Pancreas (tissue), 10 donors: Measurements from ENCODE around the gene RFX8. TPM values are rescaled to one million over a fixed set of nuclear protein-coding genes. Genes with fewer than 3 reads are reported as not detected.

Experiments used
- ATAC-seq, 4 donors: fragments of 200-7000 bp; cut with Tn5 transposase; one replicate each; pipeline versions ENCODE4 v1.8.0 to v1.9.1; 2020; ENCODE audit warnings: mild to moderate bottlenecking in 4 of 4, moderate library complexity in 4 of 4
- DNase-seq, 6 donors: peaks; one replicate each; pipeline ENCODE4 v3.0.0-alpha.2; 2020
- FAIRE-seq: peaks from 2 replicates; lab custom pipeline; 2012; peaks lifted over from hg19 to GRCh38; lab: Jason Lieb, UNC
- H3K27ac ChIP-seq, 4 donors: fragments of 200-600 bp; sonication (generic); 1 replicate in 3 of 4; 2 replicates in 1 of 4; pipeline versions ENCODE4 v1.5.0 to v1.8.0; 2020
- H3K27me3 ChIP-seq, 4 donors: fragments of 200-600 bp; one replicate each; pipeline ENCODE4 v1.8.0; 2021
- H3K36me3 ChIP-seq, 3 donors: fragments of 200-600 bp; sonication (generic) in 1 of 3; one replicate each; pipeline versions ENCODE4 v1.5.0 to v1.8.0; 2020 to 2021
- H3K4me1 ChIP-seq, 3 donors: fragments of 200-600 bp; one replicate each; pipeline ENCODE4 v1.8.0; 2021
- H3K4me3 ChIP-seq, 4 donors: fragments of 200-600 bp; sonication (generic) in 2 of 4; one replicate each; pipeline versions ENCODE4 v1.5.0 to v1.8.0; 2020 to 2021
- H3K9me3 ChIP-seq, 4 donors: fragments of 200-600 bp; one replicate each; pipeline ENCODE4 v1.8.0; 2021
- CTCF ChIP-seq, 4 donors: fragments of 200-600 bp; sonication (generic) in 3 of 4; IDR thresholded peaks; one replicate each; pipeline versions ENCODE4 v1.5.0 to v1.8.0; 2021; ENCODE audit warnings: antibody characterized with exemption in 4 of 4
- WGBS, 2 donors: extraction: QIAGEN DNeasy Blood & Tissue Kit; methylation state at CpG; one replicate each; pipeline ENCODE4 v1.1.7; 2013; 5-methylcytosine and 5-hydroxymethylcytosine counted together
- intact Hi-C, 3 donors: fragments of 100-400 bp; cut with DNase I; formaldehyde crosslinking; loops; one replicate each; pipeline versions ENCODE4 v1.11.1 to v1.14.2; 2022
- polyA plus RNA-seq, 2 donors: library from polyadenylated mRNA; stranded (reverse); fragments of 200-250 nt; gene quantifications; one replicate each; pipeline ENCODE4 v1.2.3, GENCODE V29; 2013
- total RNA-seq, 6 donors: library from RNA; stranded (reverse); fragmentation: NEBNext Ultra II Directional in 4 of 6; extraction: Animal tissue kit (Norgen Biotek cat#: 25700) in 4 of 6; gene quantifications; one replicate each; pipeline versions ENCODE4 v1.2.1 to v1.2.4, GENCODE V29; 2021 to 2023
- donor health status: healthy with polysubstance abuse.
- donor health status: DM: no; HTN: no; CAD: no; lungs with moderate emphysema.
- donor health status: DM: no; HTN: no; CAD: no.
- donor health status: control.
- donor health status: control.
- donor health status: Bipolar disorder and iron deficiency.
- donor health status: DM: yes; HTN: yes; CAD: no.
- donor health status: DM: no; HTN: no; CAD: no.
- donor health status: DM: no; HTN: no; CAD: no.
- donor health status: DM: yes; HTN: yes; CAD: no.

Gene RFX8
- total and polyA plus RNA-seq, 8 donors = 0.15 to 0.52 (median 0.34) TPM; not detected in 4

DNA sequence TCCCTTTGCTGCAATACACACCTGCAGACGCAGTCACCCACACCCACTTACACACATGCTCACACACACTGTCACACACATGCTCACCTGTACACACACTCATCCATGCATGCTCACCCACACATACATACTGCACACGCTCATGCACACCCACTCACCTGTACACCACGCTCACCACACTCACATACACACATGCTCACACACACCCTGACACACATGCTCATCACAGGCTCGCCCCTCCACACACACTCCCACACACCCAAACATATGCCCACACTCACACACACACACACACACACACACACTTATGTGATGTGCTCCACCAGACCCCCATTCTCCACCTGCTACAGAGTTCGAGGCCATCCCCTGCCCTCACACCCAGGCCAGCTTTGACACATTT, 64.8 kb downstream of the RFX8 start:
- ATAC-seq (no peak), DNase-seq (no peak), FAIRE-seq (no peak)
- Histone ChIP-seq H3K27me3 (no peaks in the 10 kb centered on the region), H3K27ac (no peak overlapping the region), H3K36me3 (no peaks in the 10 kb centered on the region), H3K4me1 (no peaks in the 10 kb centered on the region), H3K9me3 (no peaks in the 10 kb centered on the region), H3K4me3 (no peak overlapping the region)
- no peak for TF ChIP-seq CTCF (IDR thresholded peaks at IDR 0.05)
- intact Hi-C loops = loop anchor here in 1 of 3 donors (10.0 kb wide), 1 partner anchor 435 kb away; no protein-coding TSS in a partner anchor
- 74 to 82% methylated on average over 5 of the region's 5 CpGs for WGBS, 2 donors

DNA sequence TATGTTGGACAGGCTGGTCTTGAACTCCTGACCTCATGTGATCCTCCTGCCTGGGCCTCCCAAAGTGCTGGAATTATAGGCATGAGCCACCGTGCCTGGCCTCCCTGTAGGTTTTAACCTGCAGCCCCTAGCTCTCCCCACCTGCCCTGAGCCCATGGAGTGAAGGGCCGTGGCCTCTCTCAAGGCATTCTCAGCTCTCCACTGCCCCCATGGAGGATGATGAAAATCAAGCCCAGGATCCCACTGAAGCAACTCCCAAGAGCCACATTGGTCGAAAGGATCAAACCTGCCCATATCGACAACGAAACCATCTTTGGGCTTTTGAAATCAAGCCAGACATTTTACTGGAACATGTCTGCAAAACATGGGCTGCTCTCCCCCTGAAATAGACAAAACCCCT, 65.2 kb downstream of the RFX8 start:
- Histone ChIP-seq H3K4me1 (no peaks in the 10 kb centered on the region), H3K36me3 (no peaks in the 10 kb centered on the region), H3K27ac (no peak overlapping the region), H3K4me3 (no peak overlapping the region), H3K9me3 (no peaks in the 10 kb centered on the region), H3K27me3 (no peaks in the 10 kb centered on the region)
- 73 to 84% methylated on average over 5 of the region's 5 CpGs for WGBS, 2 donors
- intact Hi-C loops = loop anchor here in 1 of 3 donors (10.0 kb wide), 1 partner anchor 435 kb away; no protein-coding TSS in a partner anchor
- no peak for FAIRE-seq
- no peak for DNase-seq
- no peak for ATAC-seq
- no peak for TF ChIP-seq CTCF (IDR thresholded peaks at IDR 0.05)

DNA sequence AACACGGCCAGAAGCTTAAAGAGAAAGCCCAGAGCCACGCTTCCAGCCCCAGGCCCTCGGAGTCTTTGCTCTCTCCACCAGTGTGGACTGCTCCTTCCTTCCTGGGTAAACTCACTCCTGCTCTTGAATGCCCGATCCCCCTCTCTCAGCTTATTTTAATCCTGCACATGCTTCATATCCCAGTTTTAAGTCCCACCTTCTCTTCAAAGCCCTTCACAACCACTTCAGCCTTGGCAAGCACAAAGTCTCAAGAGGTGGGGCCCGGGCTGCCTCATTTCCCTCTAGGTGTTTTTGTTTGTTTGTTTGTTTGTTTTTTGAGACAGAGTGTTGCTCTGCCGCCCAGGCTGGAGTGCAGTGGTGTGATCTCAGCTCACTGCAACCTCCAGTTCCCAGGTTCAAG, 66.0 kb downstream of the RFX8 start:
- Histone ChIP-seq H3K4me3 (no peak overlapping the region), H3K27me3 (no peaks in the 10 kb centered on the region), H3K27ac (no peak overlapping the region), H3K36me3 (no peaks in the 10 kb centered on the region), H3K4me1 (no peaks in the 10 kb centered on the region), H3K9me3 (no peaks in the 10 kb centered on the region)
- ATAC-seq (no peak), DNase-seq (no peak), FAIRE-seq (no peak)
- intact Hi-C loops = no loop called here
- WGBS, 2 donors = 68 to 75% methylated on average over 6 of the region's 6 CpGs
- TF ChIP-seq CTCF (IDR thresholded peaks at IDR 0.05) = no peak

DNA sequence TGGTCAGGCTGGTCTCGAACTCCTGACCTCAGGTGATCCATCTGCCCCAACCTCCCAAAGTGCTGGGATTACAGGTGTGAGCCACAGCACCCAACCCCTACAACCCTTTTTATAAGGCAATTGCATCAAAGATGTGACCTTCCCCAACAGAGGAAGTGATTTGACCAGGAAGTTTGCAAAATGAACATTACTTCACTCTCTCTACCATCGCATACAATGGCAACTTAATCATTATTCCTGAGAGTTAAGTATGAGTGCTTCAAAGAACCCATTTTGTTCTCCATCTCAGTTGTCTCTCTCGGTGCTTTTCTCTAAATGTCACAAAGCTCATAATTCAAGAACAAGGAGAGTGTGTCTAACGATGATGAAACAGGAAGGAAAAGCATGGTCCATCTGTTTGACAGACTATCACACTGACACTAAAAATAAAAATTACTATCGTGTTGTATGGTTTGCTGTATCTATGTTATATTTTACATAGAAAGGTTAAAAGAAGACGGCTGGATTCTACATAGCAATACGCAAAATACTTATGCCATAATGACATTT, 69.5 kb downstream of the RFX8 start:
- ATAC-seq (no peak), DNase-seq (no peak), FAIRE-seq (no peak)
- Histone ChIP-seq H3K9me3 (no peaks in the 10 kb centered on the region), H3K27me3 (no peaks in the 10 kb centered on the region), H3K27ac (no peak overlapping the region), H3K4me3 (no peak overlapping the region), H3K36me3 (no peaks in the 10 kb centered on the region), H3K4me1 (no peaks in the 10 kb centered on the region)
- intact Hi-C loops = no loop called here
- 67 to 71% methylated on average over 7 of the region's 7 CpGs for whole genome bisulfite sequencing, 2 donors
- TF ChIP-seq CTCF (IDR thresholded peaks at IDR 0.05) = no peak

DNA sequence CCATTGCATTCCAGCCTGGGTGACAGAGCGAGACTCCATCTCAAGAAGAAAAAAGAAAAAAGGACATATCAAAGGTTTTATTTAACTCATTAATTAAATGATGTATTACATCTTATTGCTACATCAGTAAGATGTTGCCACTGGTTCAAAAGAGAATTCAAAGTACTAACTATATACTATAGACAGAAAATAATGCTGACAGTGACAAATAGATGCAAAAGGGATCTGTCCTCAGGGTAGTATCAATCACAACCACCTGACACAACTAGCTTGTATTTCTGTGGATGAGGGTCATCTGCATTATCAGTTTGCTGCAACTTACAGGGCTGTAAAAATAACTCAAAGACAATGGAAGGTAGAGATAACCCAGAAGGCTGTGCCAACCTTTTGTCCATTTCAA, 71.2 kb downstream of the RFX8 start:
- DNase-seq (no peak), ATAC-seq (no peak), FAIRE-seq (no peak)
- no peak for TF ChIP-seq CTCF (IDR thresholded peaks at IDR 0.05)
- no peaks in the 10 kb centered on the region for H3K27me3 ChIP-seq
- H3K27ac ChIP-seq = no peak overlapping the region
- no peak overlapping the region for H3K4me3 ChIP-seq
- no peaks in the 10 kb centered on the region for H3K9me3 ChIP-seq
- no peaks in the 10 kb centered on the region for H3K36me3 ChIP-seq
- intact Hi-C loops = no loop called here
- WGBS, 2 donors = 93 to 100% methylated on average over 1 of the region's 1 CpG
- no peaks in the 10 kb centered on the region for H3K4me1 ChIP-seq
